Prostate gland (tissue), 2 donors: ENCODE data around the gene LIM2. TPM values are rescaled to one million over a fixed set of nuclear protein-coding genes. Genes with fewer than 3 reads are reported as not detected.
"Not testable (repeated sequence)": the region's sequence is repeated elsewhere in the genome, so short reads cannot be mapped to it uniquely, and the experiment has no call there.

Experiments used
- DNase-seq: peaks from one replicate; pipeline ENCODE4 v3.0.0-alpha.2; 2019; ENCODE audit warnings: low spot score
- H3K27ac ChIP-seq, 2 donors: fragments of 200-600 bp; sonication (generic); 2 replicates each; pipeline ENCODE4 v1.5.1; 2017 to 2019
- H3K27me3 ChIP-seq: fragments of 200-600 bp; sonication (generic); replicated peaks from 2 replicates; pipeline ENCODE4 v1.5.1; 2019; ENCODE audit not compliant: insufficient read depth
- H3K36me3 ChIP-seq, 2 donors: fragments of 200-600 bp; sonication (generic); 1 replicate in 1 of 2; 2 replicates in 1 of 2; pipeline versions ENCODE4 v1.5.1 to v1.8.1; 2017 to 2019
- H3K4me1 ChIP-seq: fragments of 200-600 bp; sonication (generic); replicated peaks from 2 replicates; pipeline ENCODE4 v1.5.1; 2019
- H3K4me3 ChIP-seq, 2 donors: fragments of 200-600 bp; sonication (generic); 2 replicates each; pipeline ENCODE4 v1.5.1; 2017 to 2019
- H3K9me3 ChIP-seq: fragments of 200-600 bp; sonication (generic); 2 replicates; pipeline ENCODE4 v1.5.1; 2017
- CTCF ChIP-seq, 4 experiments: fragments of 200-600 bp in 2 of 4; fragments of 450-650 bp in 2 of 4; sonication (generic) in 2 of 4; IDR thresholded peaks; 1 replicate in 3 of 4; 2 replicates in 1 of 4; pipeline ENCODE4 v1.5.1; 2016 to 2019; ENCODE audit warnings: antibody characterized with exemption in 4 of 4, mild to moderate bottlenecking in 2 of 4, moderate library complexity in 2 of 4
- POLR2A ChIP-seq: fragments of 450-650 bp; IDR thresholded peaks from one replicate; pipeline ENCODE4 v1.6.1; 2016; ENCODE audit warnings: antibody characterized with exemption, mild to moderate bottlenecking
- POLR2AphosphoS5 ChIP-seq: sonication (generic); formaldehyde crosslinking; IDR thresholded peaks from one replicate; pipeline ENCODE4 v1.6.1; 2017; ENCODE audit warnings: antibody characterized with exemption
- WGBS: methylation state at CpG from one replicate; pipeline ENCODE4 v1.1.5; 2018; 5-methylcytosine and 5-hydroxymethylcytosine counted together
- intact Hi-C: fragments of 100-400 bp; cut with DNase I; formaldehyde crosslinking; loops from one replicate; pipeline ENCODE4 v1.14.2; 2022
- total RNA-seq, 2 donors: library from RNA; depleted of rRNA; stranded (reverse); fragments of >200 nt; gene quantifications; one replicate each; pipeline ENCODE4 v1.1.0, GENCODE V29; 2016

The LIM2 gene
- total RNA-seq, 2 donors from 2014 or later, result not detected

DNA sequence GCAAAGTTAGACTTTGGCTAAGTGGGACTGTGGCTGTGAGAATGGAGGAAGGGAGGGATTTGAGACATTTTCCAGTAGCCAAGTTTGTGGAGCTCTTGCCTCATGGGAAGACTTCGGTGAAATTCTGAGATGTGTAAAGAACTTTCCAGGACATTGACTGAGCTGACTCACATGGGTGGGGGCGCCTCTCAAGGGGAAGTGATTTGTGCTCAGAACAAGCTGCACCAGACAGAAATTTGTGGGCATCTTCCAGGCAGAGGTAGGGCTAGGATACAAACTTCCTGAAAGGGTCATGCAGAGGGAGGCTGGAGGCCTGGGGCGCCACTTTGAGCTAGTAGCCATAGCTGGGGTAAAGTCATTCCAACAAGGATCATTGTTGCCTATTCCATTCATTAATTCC lies 39.4 kb upstream of the LIM2 start:
- no peaks in the 10 kb centered on the region for H3K4me1 ChIP-seq
- intact Hi-C loops, result no loop called here
- no peak overlapping the region for H3K4me3 ChIP-seq
- no peak overlapping the region for H3K27ac ChIP-seq
- no peak for DNase-seq
- no peaks in the 10 kb centered on the region for H3K36me3 ChIP-seq
- WGBS, result 55% methylated on average over 3 of the region's 3 CpGs
- TF ChIP-seq POLR2A, result no peak
- no peak for TF ChIP-seq CTCF (IDR thresholded peaks at IDR 0.05)
- TF ChIP-seq POLR2AphosphoS5, result no peak
- no peaks in the 10 kb centered on the region for H3K27me3 ChIP-seq
- H3K9me3 ChIP-seq, result no peaks in the 10 kb centered on the region

DNA sequence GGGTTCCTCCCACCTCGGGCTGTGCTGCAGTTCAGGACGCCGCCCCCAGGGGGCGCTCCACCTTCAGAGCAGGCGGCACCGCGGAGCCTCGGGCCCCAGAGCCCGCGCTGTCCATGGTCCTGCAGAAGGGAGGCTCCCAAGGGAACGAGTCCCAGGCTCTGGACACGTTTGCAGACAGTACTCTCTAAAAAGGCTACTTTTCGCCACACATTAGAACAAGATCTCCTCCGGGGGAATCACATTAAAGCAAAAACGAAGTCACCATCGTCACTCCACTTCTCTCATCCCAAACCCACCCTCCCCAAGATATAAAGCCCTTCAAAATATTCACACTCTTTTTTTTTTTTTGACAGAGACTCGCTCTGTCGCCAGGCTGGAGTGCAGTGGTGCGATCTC lies 34.3 kb upstream of the LIM2 start:
- Histone ChIP-seq H3K4me3 (no peak overlapping the region), H3K27ac (no peak overlapping the region), H3K36me3 (no peaks in the 10 kb centered on the region), H3K27me3 (no peaks in the 10 kb centered on the region), H3K9me3 (no peaks in the 10 kb centered on the region), H3K4me1 (no peaks in the 10 kb centered on the region)
- WGBS, result 11% methylated on average over 19 of the region's 19 CpGs
- peak; percentile 68 for DNase-seq
- intact Hi-C loops, result no loop called here
- TF ChIP-seq POLR2A, result no peak
- peak; percentile 57 for TF ChIP-seq POLR2AphosphoS5
- peak; percentile 88 to 94 (median 90) for TF ChIP-seq CTCF (IDR thresholded peaks at IDR 0.05)

- no peak for DNase-seq
- WGBS, result 12% methylated on average over 39 of the region's 39 CpGs
- Histone ChIP-seq H3K4me1 (no peaks in the 10 kb centered on the region), H3K36me3 (no peaks in the 10 kb centered on the region), H3K4me3 (no peak overlapping the region), H3K27me3 (no peaks in the 10 kb centered on the region), H3K27ac (no peak overlapping the region), H3K9me3 (no peaks in the 10 kb centered on the region)
- intact Hi-C loops, result no loop called here
- TF ChIP-seq POLR2AphosphoS5, result no peak
- no peak for TF ChIP-seq POLR2A
- TF ChIP-seq CTCF (IDR thresholded peaks at IDR 0.05), result no peak
Measured at GRCh38 chr19:51421229-51422052, 33.7 kb upstream of the LIM2 start.

GRCh38 chr19:51420511-51420910 lies 32.7 kb upstream of the LIM2 start:
- 89% methylated on average over 11 of the region's 11 CpGs for WGBS
- H3K27ac ChIP-seq, DNase-seq, H3K36me3 ChIP-seq, H3K9me3 ChIP-seq, intact Hi-C loops, H3K4me1 ChIP-seq, H3K27me3 ChIP-seq, H3K4me3 ChIP-seq: not testable (repeated sequence)

DNA sequence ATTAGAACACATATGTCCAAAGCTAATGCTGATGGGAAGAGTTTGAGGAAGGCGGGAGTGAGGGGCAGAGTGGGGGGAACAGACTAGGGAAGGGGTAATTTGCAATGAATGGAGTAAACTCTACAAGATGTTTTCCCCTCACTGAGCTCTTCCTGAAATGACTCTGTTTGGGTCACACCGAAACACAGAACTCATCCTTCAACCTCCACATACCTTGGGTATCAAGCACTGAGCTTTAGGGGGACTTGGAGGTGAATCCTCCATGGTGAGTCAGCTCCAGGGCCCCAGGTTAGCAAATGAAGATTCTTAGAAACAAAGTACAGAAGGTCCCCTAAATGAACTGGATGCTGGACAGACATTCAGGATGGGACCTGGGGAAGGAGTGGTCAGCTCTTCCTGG lies 30.9 kb upstream of the LIM2 start:
- intact Hi-C loops, result no loop called here
- Histone ChIP-seq H3K4me1 (no peaks in the 10 kb centered on the region), H3K9me3 (no peaks in the 10 kb centered on the region), H3K36me3 (no peaks in the 10 kb centered on the region), H3K27me3 (no peaks in the 10 kb centered on the region), H3K27ac (no peak overlapping the region), H3K4me3 (no peak overlapping the region)
- DNase-seq, result no peak
- 92% methylated on average over 2 of the region's 2 CpGs for WGBS
- TF ChIP-seq POLR2AphosphoS5 (no peak), CTCF (IDR thresholded peaks at IDR 0.05) (no peak), POLR2A (no peak)
